Measurements from ENCODE around the gene PDZD2. TPM values are rescaled to one million over a fixed set of nuclear protein-coding genes. Genes with fewer than 3 reads are reported as not detected.

The PDZD2 gene
- total and polyA plus RNA-seq, 5 donors, result 40.4 to 188 (median 109) TPM

Small RNA genes within 50 kb of the gene (microRNA-seq; reads per million reads assigned to microRNA genes)
- 0 reads per million in 2 donors for gene MIR4279

Other genes with a start within 250 kb of the PDZD2 start
- gene DROSHA, start 107.0 kb upstream of the PDZD2 start, total RNA-seq, result 10 to 100 TPM; 26.2 to 46.0 (median 29.4) TPM
- 30.7 TPM for gene DROSHA, start 107.0 kb upstream of the PDZD2 start, polyA plus RNA-seq
- gene C5orf22, start 106.8 kb upstream of the PDZD2 start, total RNA-seq, result 10 to 100 TPM; 15.8 to 19.5 (median 16.4) TPM
- 11.1 TPM for gene C5orf22, start 106.8 kb upstream of the PDZD2 start, polyA plus RNA-seq